ENCODE measurements around the gene FCRL5. TPM values are rescaled to one million over a fixed set of nuclear protein-coding genes. Genes with fewer than 3 reads are reported as not detected.

Gene FCRL5
- total RNA-seq, 2 experiments from 2014 or later, result not detected

- DNase-seq (no peak), ATAC-seq (no peak)
- Mint-ChIP-seq H3K27me3 (peaks cover 17% of the 10 kb centered on the region), H3K4me3 (no peak overlapping the region), H3K9me3 (ENCODE audit: low read depth) (peaks cover 2% of the 10 kb centered on the region), H3K36me3 (no peaks in the 10 kb centered on the region), H3K4me1 (no peaks in the 10 kb centered on the region), H3K27ac (no peak overlapping the region)
- CTCF ChIA-PET, result no interaction called here
Observed at GRCh38 chr1:157477419-157477818, 74.9 kb downstream of the FCRL5 start.

- Mint-ChIP-seq H3K27ac (no peak overlapping the region), H3K9me3 (ENCODE audit: low read depth) (peaks cover 2% of the 10 kb centered on the region), H3K4me1 (no peaks in the 10 kb centered on the region), H3K4me3 (no peak overlapping the region), H3K36me3 (no peaks in the 10 kb centered on the region), H3K27me3 (peaks cover 7% of the 10 kb centered on the region)
- DNase-seq (no peak), ATAC-seq (no peak)
- CTCF ChIA-PET, result no interaction called here
Observed at GRCh38 chr1:157472959-157473358, 79.4 kb downstream of the FCRL5 start.

- Mint-ChIP-seq H3K36me3 (no peaks in the 10 kb centered on the region), H3K9me3 (ENCODE audit: low read depth) (no peaks in the 10 kb centered on the region), H3K4me3 (no peak overlapping the region), H3K27me3 (peaks cover 10% of the 10 kb centered on the region), H3K27ac (no peak overlapping the region), H3K4me1 (no peaks in the 10 kb centered on the region)
- no peak for ATAC-seq
- no peak for DNase-seq
- CTCF ChIA-PET, result interaction anchor here (0.6 kb wide), 1 partner anchor 17 kb away, joined by 3 read pairs; no protein-coding TSS in a partner anchor
Observed at GRCh38 chr1:157472056-157472701, 80.1 kb downstream of the FCRL5 start.

- no peak overlapping the region for H3K27ac Mint-ChIP-seq
- no peaks in the 10 kb centered on the region for H3K9me3 Mint-ChIP-seq (ENCODE audit: low read depth)
- no peaks in the 10 kb centered on the region for H3K4me1 Mint-ChIP-seq
- no peak overlapping the region for H3K4me3 Mint-ChIP-seq
- H3K36me3 Mint-ChIP-seq, result no peaks in the 10 kb centered on the region
- H3K27me3 Mint-ChIP-seq, result peaks cover 10% of the 10 kb centered on the region
- no peak for DNase-seq
- ATAC-seq, result no peak
- CTCF ChIA-PET, result no interaction called here
Observed at GRCh38 chr1:157471531-157471930, 80.8 kb downstream of the FCRL5 start.

GRCh38 chr1:157469752-157470675 lies 82.3 kb downstream of the FCRL5 start:
- Mint-ChIP-seq H3K36me3 (no peaks in the 10 kb centered on the region), H3K4me1 (no peaks in the 10 kb centered on the region), H3K27ac (no peak overlapping the region), H3K9me3 (ENCODE audit: low read depth) (no peaks in the 10 kb centered on the region), H3K27me3 (peaks cover 9% of the 10 kb centered on the region), H3K4me3 (no peak overlapping the region)
- CTCF ChIA-PET, result interaction anchor here (0.8 kb wide), 1 partner anchor 19 kb away, joined by 3 read pairs; no protein-coding TSS in a partner anchor
- no peak for DNase-seq
- no peak for ATAC-seq

GRCh38 chr1:157469300-157469699 lies 83.0 kb downstream of the FCRL5 start:
- H3K9me3 Mint-ChIP-seq (ENCODE audit: low read depth), result no peaks in the 10 kb centered on the region
- peaks cover 8% of the 10 kb centered on the region for H3K27me3 Mint-ChIP-seq
- H3K4me3 Mint-ChIP-seq, result no peak overlapping the region
- no peaks in the 10 kb centered on the region for H3K36me3 Mint-ChIP-seq
- CTCF ChIA-PET, result interaction anchor here (0.8 kb wide), 1 partner anchor 20 kb away, joined by 3 read pairs; no protein-coding TSS in a partner anchor
- ATAC-seq (no peak), DNase-seq (no peak)
- no peak overlapping the region for H3K27ac Mint-ChIP-seq
- no peaks in the 10 kb centered on the region for H3K4me1 Mint-ChIP-seq

- Mint-ChIP-seq H3K4me3 (no peak overlapping the region), H3K4me1 (no peaks in the 10 kb centered on the region), H3K36me3 (no peaks in the 10 kb centered on the region), H3K9me3 (ENCODE audit: low read depth) (no peaks in the 10 kb centered on the region), H3K27me3 (peaks cover 12% of the 10 kb centered on the region), H3K27ac (no peak overlapping the region)
- DNase-seq (no peak), ATAC-seq (no peak)
- CTCF ChIA-PET, result no interaction called here
Observed at GRCh38 chr1:157466011-157466410, 86.3 kb downstream of the FCRL5 start.

Other genes with a start within 250 kb of the FCRL5 start
- gene FCRL4, start 45.6 kb upstream of the FCRL5 start, total RNA-seq, result not detected
- gene FCRL3, start 148.3 kb upstream of the FCRL5 start, total RNA-seq, result 1 to 10 TPM in 1 of 2 experiments, under 1 TPM in 1; 0.82 to 2.2 TPM
- not detected for gene FCRL2, start 224.6 kb upstream of the FCRL5 start, total RNA-seq